Fibroblast of skin of left quadriceps (primary cell): Measurements from ENCODE around the gene AFF2.
A peak's percentile ranks its signal among the peaks of the same experiment; 100 is the strongest.

ENCODE experiments used
- DNase-seq, 2 experiments: peaks; one replicate each; pipeline ENCODE4 v3.0.0-alpha.2; 2013; ENCODE audit warnings: low read depth in 2 of 2

Gene AFF2

DNA sequence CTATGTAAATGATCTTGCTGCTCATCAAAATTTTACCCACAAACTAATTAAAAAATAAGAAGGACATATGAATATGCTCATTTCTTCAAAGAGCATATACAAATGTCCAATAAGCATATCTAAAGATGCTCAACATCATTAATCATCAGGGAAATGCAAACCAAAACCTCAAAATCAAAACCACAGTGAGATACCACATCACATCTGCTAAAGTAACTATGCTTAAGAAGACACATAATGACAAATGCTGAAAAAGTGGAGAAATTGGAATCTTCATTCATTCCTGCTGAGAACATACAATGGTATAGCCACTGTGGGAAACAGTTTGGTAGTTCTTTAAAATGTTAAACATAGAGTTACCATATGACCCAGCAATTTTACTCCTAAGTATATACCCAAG is 81.9 kb downstream of the AFF2 start:
- no peak for DNase-seq

DNA sequence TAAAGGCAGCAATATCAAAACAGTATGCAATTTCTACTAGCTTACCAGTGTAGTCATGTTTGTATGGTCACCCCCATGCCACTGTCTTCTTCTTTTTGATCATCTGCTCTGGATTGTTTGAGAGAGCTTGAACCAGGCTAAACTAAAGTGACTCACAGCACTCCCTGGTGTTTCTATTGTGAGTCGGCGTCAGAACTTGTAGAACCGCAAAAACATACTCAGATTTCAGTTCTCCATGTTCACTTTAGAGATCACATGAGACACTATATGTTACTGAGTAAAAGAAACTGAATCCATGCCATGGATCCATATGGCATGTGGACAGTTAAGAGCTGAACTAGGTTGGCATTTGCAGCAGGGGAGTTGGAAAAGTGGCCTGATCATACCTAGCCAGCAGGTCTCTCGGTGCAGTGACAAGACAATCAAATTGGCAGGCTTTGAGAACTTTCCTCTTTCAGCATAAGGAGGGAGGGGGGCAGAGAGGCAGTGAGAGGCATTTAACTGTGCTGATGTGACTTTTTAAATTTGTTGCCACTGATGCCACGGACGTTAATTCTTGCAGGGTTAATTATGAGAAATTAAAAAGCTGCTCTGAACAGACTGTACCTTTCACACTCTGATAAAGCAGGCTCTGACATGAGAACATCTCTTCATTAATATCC is 88.4 kb downstream of the AFF2 start:
- no peak for DNase-seq

DNA sequence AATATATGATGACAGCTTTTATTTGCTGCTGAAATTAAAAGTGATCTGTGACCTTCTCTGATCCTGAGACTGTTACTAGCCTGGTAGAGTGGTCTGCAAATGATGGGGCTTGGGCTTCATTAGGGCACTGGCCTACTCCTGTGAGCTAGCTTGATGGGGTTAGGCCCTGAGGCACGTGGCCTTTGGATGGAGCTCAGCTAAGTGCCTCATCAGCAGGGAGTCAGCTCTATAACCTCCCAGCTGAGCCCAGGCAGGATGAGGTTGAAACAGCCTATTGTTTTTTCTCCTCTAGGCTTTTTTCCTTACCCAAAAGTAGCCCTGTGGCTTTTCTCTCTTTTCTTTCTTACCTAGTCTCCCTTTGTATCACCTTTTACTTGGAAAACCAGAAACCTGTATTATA is 92.2 kb downstream of the AFF2 start:
- DNase-seq, result no peak

DNA sequence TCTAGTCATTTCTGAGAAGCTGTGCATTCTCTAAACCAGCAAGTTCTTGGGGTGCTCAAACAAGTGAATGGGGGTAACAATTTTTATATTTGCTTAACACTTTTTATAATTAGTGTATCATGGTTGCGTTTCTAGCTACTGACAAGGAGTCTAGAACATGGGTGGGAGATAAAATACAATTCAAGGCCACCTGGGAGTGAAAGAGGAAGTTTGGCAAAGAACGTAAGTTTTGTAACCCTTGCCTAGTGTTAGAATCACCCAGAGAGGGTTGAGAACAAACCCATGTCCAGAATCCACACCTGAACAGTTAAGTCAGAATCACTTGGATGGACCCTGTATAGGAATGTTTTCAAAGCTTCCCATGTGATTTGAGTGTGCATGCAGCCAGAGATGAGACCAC is 92.7 kb downstream of the AFF2 start:
- no peak for DNase-seq

DNA sequence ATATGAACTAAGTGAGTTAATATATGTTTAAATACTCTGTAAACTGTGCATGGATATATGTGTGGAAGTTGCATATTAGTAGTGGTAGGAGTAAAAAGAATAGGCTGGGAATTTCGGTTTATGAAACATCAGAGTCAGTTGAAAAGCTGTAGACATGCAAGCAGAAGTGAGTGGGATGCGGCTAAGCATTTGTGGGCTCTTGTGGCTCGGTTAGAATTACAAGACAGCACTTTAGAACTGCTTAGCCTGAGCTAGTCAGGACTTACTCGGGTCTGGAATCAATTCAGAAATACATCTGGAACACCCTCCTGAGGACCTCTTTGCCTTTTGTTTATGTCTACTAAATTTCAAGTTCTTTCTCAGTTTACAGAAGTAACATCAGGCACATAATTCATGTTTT is 93.6 kb downstream of the AFF2 start:
- DNase-seq, result peak in 1 of 2 experiments; percentile 25

DNA sequence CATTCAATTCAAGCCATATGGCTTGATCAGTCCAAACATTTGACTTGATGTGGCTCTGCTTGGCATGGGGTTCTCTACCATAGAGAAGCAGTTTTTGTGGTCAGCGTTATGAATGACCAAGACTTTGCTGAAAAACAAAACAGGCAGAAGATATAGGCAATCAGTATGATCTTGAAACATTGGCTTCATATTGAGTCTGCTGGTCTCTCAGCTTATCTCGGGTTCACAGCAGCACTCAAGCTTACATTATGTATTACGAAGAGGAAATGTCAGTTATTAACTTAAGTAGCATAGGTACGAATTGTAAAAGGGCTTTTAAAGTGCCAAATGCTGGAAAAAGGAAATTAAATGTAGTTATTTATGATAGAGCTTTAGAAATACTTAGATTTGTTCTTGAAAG is 99.0 kb downstream of the AFF2 start:
- no peak for DNase-seq

DNA sequence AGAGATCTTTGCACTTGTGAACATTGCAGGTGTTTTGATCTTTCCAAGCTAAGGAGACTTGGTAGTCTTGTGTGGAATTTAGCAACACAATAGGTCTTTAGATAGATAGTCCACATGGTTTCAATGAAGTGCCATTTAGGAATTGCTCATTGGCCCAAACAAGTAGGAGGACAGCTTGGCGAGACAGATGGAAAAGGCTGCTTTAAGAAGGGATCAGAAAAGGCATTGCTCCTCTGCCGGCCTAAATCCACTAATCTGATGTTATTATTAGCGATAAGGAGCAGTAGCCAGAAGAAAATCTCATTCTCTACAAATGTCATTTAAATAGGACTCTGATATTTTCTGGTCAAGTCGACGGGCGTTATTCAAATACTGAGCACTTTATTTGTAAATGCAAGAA is 99.7 kb downstream of the AFF2 start:
- DNase-seq, result no peak

DNA sequence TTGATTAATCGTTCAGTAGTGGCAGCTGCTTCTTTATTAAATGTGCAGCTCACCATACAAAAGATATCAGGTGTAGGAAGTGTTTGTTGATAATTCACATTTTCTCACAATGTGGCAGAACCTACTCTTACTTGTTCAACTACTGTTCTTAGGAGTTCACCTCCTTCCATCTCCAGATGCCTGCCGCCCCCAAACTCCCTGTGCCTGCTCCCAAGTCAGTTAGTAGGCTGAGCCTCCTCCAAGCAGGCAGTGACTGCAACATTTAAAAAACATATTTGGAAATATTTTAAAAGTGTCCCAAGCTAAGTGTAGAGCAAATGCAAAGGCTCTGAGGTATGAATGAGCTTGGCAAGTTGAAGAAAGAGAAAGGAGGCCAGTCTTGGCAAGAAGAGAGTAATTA is 100.2 kb downstream of the AFF2 start:
- DNase-seq, result no peak

DNA sequence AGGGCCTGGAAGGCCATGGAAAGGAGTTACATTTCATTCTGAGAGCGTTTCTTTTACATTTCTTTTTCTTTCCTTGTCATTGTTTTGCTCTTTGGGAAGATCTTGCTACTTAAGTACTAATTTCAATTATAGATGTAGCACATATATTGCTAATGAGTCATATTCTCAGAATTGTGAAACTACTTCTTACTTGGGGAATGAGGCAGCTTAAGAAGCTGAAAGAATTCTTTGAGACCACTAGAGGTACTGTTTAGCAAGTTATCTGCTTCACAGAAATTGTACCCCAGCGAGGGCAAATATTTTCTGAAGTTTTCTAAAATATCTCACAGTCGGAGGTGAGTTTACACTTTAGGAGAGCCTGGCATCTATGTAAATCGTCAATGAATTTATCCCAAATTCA is 100.6 kb downstream of the AFF2 start:
- DNase-seq, result peak; percentile 30 to 35

DNA sequence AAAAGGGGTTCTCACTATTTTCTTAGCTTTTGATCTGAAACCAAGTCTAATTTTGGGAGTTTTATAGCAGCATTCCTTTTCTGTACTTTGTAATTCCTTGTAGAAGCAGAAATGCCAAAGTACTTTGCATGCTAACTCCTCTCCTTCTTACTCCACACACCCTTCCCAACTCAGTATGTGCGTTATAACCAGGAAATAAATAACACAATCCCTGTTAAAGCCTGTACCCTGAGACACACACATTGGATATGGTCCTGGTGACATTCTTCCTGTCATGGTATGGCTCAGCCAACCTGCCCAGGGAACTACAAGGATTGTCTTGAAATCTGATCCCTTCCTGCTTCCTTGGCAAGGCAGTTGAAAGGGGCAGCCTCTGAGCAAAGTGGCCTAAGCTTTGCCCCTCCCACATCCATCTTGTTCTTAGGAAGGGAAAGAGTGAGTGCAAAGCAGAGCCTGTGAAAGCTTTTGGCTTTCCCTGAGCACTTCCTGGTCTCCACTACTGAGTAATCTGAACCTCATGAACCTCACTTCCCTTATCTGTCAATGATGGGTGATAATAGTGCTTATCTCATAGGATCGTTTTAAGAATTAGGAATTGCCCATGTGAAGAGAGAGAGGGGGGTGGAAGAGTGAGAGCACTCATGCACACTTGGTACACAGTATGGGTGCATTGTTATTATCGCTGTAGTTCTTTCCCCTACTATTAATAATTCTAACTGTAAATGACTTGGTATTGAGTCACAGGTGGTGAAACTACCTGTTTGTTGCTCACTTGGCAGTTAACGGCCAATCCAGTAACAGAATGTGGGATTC is 109.3 kb downstream of the AFF2 start:
- DNase-seq, result no peak

DNA sequence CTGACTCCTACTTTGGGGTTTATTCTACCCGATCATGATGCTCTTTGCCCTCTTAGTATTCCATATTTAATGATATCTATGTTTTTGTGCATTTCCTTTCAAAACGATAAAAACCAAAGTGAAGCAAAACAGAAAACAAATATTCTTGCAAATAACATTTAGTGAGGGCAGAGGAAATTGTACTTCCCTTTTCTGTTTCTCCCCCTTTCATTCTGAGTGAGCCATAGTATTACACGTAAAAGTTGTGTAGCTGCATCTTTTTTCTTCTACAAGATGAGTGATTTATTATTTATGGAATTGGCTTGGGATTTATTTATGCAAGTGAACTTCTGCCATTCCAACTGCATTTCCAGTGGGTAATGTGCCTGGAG is 109.9 kb downstream of the AFF2 start:
- no peak for DNase-seq

DNA sequence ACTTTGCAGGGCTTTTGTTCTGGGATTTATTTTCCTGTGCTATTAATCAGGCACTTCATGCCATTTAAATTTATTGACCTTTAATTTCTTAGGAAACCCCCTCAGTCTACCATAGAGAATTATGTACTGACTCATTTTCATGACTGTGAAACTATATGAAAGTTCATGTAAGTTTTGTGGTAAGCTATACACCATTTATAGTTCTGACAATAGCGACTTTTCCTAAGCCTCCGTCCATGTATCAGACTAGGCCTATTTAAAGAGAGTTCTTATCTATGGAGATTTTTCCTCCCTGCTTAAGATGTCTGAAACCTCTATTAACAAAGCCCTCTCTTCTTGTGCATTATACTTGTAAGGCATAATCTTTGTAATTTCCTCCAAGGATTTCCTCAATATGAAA is 111.6 kb downstream of the AFF2 start:
- no peak for DNase-seq

DNA sequence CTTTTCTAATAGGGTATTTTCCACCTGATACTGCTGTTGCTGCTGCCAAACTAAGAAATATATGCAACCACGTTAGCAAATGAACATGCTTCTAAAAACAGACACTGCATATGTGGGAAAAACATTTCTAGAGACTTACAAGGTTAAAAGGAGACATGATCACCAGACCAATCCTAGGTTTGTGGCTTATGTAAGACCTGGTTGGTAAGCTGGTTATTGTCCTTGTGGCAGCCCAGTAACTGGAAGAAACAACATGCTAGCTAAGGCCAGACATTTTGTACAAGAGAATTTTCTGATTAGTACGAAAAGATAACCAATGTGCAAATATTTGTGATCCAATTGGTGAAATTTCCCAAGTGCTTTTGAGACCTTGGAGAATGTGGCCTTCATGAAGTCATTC is 112.0 kb downstream of the AFF2 start:
- DNase-seq, result no peak

DNA sequence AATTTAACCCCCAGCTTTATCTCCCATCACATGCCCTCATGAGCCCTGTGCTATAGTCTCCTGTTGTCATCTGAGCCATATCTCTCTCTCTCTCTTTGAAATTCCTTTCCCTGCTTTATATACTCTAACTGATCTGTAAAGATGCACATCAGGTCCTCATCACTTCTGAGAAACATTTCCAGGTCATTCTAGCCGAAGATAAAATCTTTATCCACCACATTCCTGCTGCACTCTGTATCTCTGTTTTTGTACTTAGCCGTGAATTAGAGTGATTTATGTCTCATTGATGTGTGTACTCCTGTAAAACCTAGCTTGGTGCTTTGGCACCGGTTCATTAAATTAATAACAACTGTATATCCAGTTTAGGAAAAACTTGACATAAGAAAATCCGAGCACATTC is 113.2 kb downstream of the AFF2 start:
- DNase-seq, result no peak

DNA sequence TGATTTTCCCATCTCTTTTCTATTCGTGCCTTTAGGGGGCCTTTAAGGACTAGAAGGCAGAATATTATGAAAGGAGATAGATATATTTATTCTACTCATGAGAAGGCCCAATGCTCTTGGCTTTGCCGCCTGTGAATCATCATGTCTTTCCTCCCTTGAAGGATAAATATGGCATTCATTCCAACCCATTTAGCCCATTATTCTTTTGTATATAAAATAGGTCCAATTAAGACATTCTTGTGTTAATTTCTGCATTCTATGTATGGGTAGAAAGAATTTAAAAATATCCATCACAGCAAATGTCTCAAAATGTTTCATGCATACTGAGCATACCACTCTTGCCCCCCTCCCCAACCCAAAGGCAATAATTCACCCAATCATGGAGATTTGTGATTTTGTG is 115.1 kb downstream of the AFF2 start:
- no peak for DNase-seq

DNA sequence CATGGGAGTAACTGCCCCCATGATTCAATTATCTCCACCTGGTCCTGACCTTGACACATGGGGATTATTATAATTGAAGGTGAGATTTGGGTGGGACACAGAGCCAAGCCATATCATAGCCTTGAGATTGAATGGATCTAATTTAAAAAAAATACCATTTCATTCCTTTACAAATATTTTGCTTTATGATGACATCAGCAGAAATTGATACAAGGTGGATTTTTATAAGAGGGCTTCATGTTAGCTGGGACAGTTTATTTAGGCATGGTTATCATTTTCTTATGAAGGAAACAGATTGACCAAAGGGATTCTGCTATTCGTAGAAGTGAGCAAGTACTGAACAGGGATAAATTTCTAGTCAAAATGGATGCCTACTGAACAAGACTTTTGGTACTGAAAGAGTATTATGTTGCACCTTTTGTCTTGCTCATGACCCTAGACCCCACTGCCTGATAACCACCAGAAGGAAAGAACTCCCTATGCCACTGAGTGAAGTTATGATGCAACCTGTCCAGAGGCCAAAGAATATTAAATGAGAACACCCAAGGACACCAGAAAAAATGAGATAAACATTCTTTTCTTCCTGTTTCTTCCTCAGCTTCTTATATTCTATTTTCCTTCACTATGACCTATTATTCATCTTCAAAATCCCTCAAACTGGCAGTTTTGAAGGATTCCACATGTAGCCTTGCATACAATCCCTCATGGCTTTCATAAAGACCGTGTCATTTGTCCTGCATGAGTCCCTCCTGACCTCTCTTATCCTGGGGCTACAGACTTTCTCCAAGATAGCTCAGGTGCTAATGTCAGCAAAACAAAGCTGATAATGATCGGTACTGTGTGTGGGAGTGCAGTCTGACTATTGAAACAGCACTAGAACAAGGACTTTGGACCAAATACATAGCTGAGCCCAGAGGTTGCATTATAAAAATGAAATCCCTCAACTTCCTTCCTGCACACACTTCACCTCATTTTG is 118.3 kb downstream of the AFF2 start:
- DNase-seq, result no peak

DNA sequence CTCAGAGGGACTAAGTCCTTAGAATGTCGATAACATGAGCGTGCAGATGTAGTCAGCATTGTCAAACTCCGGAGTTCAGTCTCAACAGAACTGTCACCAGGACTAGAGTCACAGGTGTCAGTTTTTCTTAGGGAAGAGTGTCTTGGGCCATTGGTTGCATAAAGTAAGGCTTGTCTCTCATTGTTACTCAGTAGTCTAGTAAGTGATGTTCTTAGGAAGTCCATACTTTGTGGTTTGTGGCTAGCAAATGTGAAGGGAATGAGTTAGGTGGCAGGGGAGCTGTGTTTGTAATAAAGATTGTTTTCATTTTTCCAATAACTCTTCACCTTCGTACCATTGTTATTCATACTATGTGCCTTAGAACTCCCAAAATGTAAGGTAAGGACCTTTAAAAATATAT is 119.6 kb downstream of the AFF2 start:
- no peak for DNase-seq

DNA sequence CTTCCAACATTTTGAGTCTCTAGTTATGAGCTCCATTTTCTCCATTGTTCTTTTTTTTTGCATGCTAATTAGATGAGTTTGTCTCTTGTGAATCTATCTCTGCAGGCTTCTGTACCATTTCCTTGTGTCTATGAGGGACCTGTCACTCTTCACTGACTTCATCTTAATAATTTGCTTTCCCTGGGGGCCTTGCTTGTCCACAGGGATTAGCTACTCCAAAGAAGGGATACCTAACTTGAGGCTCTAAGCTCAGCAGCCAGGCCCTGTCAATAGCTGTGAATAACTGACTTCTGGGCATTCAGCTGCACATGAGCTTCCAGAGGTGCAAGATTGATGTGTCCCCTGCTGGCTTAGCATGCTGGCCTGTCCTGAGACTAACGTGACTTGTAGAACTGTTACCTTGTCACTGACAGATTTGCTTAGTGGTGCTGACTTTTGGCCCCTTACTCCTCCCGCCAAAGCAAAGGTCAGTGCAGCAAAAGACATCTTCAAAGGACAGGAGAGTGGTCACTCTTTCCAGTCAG is 124.6 kb downstream of the AFF2 start:
- DNase-seq, result no peak

DNA sequence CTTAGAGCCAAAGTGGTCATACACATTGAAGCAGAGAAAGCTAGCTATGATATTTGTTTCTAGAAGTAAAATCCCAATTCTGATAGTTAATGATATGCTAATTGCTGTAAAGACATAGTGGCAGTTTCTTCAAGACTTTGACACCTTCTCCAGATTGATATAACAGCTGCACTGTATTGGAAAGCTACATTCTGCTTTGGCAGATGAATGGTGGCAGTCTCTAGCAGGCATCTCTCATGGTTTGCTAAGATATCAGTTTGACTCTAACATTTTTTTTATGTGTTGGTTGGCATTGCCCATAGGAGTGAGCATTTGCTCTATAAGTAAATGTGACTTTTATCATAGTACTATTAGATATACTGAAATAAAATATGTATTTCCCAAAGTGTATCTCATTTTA is 128.2 kb downstream of the AFF2 start:
- DNase-seq, result no peak

DNA sequence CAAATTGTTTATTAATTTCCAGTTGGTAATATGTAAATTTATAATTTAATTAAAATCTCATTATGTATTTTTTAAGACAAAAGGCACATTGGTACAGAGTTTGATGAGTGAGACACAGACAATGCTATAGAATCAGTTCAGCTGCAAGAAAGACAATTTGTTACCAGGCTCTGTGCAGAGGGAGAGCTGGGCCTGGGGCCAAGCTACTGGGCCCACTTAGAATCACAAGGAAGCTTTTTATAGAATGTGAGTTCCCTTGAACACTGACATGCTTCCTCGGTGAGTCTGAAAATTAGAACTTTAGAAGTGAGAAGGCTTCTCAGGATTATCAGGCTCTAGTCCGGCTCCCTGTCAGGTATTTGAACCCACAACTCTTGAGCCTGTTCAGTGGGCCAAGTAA is 129.0 kb downstream of the AFF2 start:
- DNase-seq, result no peak

DNA sequence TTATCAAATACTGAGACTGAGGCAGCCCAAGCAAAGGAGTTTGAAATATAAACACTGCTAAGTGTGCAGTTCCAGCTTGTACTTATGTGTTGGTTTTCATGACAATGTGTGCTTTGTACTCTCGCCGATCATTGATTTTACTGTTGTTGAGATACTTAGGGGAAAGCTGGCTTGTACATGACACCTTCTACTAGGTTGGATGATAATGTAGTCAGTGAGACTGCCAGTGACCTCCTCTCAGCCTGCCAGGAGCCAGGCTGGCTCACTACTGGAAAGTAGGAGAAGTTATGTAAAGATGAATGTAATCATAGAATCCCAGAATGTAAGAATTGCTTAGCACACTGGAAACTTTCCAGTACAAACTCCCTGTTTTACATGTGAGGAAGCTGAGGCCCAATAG is 132.0 kb downstream of the AFF2 start:
- DNase-seq, result no peak

DNA sequence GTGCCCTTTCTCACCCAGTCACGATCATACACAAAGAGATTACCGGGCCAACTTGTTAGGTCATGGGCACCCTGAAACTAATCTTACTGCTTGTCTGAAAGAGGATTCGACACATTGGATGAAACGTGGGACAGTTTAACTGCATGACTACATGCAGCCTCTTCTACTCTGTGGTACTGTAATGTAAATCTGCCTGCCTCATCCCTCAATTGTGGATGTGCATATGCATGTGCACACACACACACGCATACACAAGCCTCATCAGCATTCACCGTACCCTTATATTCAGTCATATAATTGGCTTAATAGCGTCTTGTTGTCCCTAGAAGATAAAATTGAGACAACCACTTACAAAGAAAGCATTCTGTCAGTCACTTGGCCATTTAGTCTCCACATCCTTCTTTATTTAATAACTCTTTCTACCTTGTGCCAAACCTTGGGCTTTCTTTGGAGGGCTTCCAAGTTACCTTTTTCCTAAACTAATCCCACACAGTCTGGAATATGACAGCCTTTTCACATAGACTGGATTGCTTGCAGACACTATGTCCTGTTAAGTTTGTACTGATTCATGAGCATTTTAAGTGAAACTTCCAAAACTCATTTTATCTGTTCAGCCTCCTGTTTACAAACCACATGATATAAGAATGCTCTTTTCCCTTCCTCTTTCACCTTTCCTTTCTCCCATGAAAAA is 132.9 kb downstream of the AFF2 start:
- no peak for DNase-seq
